PFSK-1 (cell line): ENCODE results near the gene PPM1M.

Experiments used
- REST ChIP-seq, 2 experiments: IDR thresholded peaks; 2 replicates each; pipeline versions ENCODE4 v1.6.1 to v1.8.0; 2011 to 2012; ENCODE audit warnings: low read depth in 2 of 2, low read length in 2 of 2, control low read depth in 1 of 2, inconsistent platforms in 1 of 2, mild to moderate bottlenecking in 1 of 2, moderate library complexity in 1 of 2; ENCODE audit not compliant: insufficient read depth in 1 of 2
- TAF1 ChIP-seq: IDR thresholded peaks from 2 replicates; pipeline ENCODE4 v1.6.1; 2012; ENCODE audit warnings: low read length, control low read depth, borderline replicate concordance; ENCODE audit not compliant: insufficient read depth

- TF ChIP-seq REST (IDR thresholded peaks at IDR 0.05; ENCODE audit: insufficient read depth in 1 of 2, low read depth in 2 of 2, low read length in 2 of 2) (no peak), TAF1 (no peak)
Measured at GRCh38 chr3:52277071-52277964, 31.8 kb downstream of the PPM1M start.
